Measurements from ENCODE around the gene SUPV3L1.

GRCh38 chr10:69220507-69220906, 40.5 kb downstream of the SUPV3L1 start:
- TF ChIP-seq ZNF274 (IDR thresholded peaks at IDR 0.05; ENCODE audit: low read depth, low read length) (no peak), YY1 (IDR thresholded peaks at IDR 0.05; ENCODE audit: insufficient read depth, insufficient read length) (no peak)

Measured in NT2/D1 (cell line).